GM04504 (cell line): ENCODE data around the gene KLF16.

Source experiments
- DNase-seq: peaks from one replicate; pipeline ENCODE4 v3.0.0-alpha.2; 2012; ENCODE audit warnings: low read depth

The KLF16 gene

GRCh38 chr19:1807030-1807694, 56.2 kb downstream of the KLF16 start:
- no peak for DNase-seq

- no peak for DNase-seq
Observed at GRCh38 chr19:1806184-1807029, 57.0 kb downstream of the KLF16 start.

- DNase-seq, result no peak
Observed at GRCh38 chr19:1805401-1806183, 57.8 kb downstream of the KLF16 start.

GRCh38 chr19:1804858-1805257, 58.5 kb downstream of the KLF16 start:
- no peak for DNase-seq
